Measurements from ENCODE around the gene FXYD6. TPM values are rescaled to one million over a fixed set of nuclear protein-coding genes. Genes with fewer than 3 reads are reported as not detected.
"Not testable (repeated sequence)": the region's sequence is repeated elsewhere in the genome, so short reads cannot be mapped to it uniquely, and the experiment has no call there.

FXYD6 gene
- 0.54 TPM for total RNA-seq (2021; ENCODE audit: unreplicated experiment)
- 0.16 TPM for polyA plus RNA-seq (2012; ENCODE audit: insufficient read length)
- percentile 14 among the genes with signal in this experiment for Bru-seq, nascent RNA
- BruChase-seq, experiment 1, labeled RNA remaining after a 2-hour chase, result percentile 19 among the genes with signal in this experiment
- percentile 17 among the genes with signal in this experiment for BruChase-seq, experiment 2, labeled RNA remaining after a 6-hour chase
- long read RNA-seq, partial matches to known transcripts, result 1 of 3 reads
- long read RNA-seq, other reads (novel, unspliced or antisense), result 1 of 3 reads

GRCh38 chr11:117876341-117877119, at the start of gene FXYD6:
TSS of gene FXYD6 (minus strand) at chr11:117876658. CDS start at chr11:117842776, 33,882 bp downstream.
- peaks cover 69% of the 10 kb centered on the region for H3K27me3 ChIP-seq (ENCODE audit: control insufficient read depth, insufficient read depth, low read length)
- intact Hi-C loops (cut with micrococcal nuclease; ENCODE audit: unreplicated experiment), result no loop called here
- ChIA-PET POLR2A (no interaction called here), CTCF (interaction anchor here (0.6 to 1.3 kb wide), 4 partner anchors 12 to 145 kb away, joined by 3 to 5 read pairs (median 3); no protein-coding TSS in a partner anchor)
- TF ChIP-seq SIN3A (IDR thresholded peaks at IDR 0.05; ENCODE audit: borderline replicate concordance, insufficient read depth, low read depth, low read length) (no peak), CTCF (IDR thresholded peaks at IDR 0.05) (no peak), POLR2AphosphoS5 (IDR thresholded peaks at IDR 0.05; ENCODE audit: low read depth, low read length) (no peak), REST (IDR thresholded peaks at IDR 0.05; ENCODE audit: insufficient read depth in 1 of 2, low read depth in 2 of 2, low read length in 1 of 2) (no peak), TCF7L2 (IDR thresholded peaks at IDR 0.05; ENCODE audit: low read depth, low read length) (no peak)
- peaks cover 12% of the 10 kb centered on the region; the same call in 1 of the 2 replicates for H3K4me1 ChIP-seq (ENCODE audit: control insufficient read depth, insufficient read depth, low read length)
- no TSS peak for BruUV-seq (replicated peaks)
- ATAC-seq, result peak; percentile 32
- peak within 1 kb of the TSS; percentile 29 to 37 for H3K4me3 ChIP-seq (ENCODE audit: low read depth in 2 of 2, low read length in 2 of 2)
- no peak for DNase-seq (ENCODE audit: low read depth, low spot score)
- H3K9me3 ChIP-seq (ENCODE audit: control insufficient read depth, insufficient read depth, low read depth, low read length), result no peaks in the 10 kb centered on the region
- H3K27ac ChIP-seq (ENCODE audit: low read length), result no peak within 1 kb of the TSS
- in situ Hi-C loops (cut with HindIII; ENCODE audit: low pct_unique_long_range_greater_than_20kb, low sequenced_read_pairs), result no loop called here
- no peaks in the 10 kb centered on the region for H3K36me3 ChIP-seq (ENCODE audit: control insufficient read depth, insufficient read depth, low read length)

- H3K36me3 ChIP-seq (ENCODE audit: control insufficient read depth, insufficient read depth, low read length); H3K27ac ChIP-seq (ENCODE audit: low read length); ATAC-seq; CTCF ChIA-PET; BruUV-seq (replicated peaks); H3K9me3 ChIP-seq (ENCODE audit: control insufficient read depth, insufficient read depth, low read depth, low read length); POLR2A ChIA-PET; DNase-seq (ENCODE audit: low read depth, low spot score); in situ Hi-C loops (cut with HindIII; ENCODE audit: low pct_unique_long_range_greater_than_20kb, low sequenced_read_pairs); intact Hi-C loops (cut with micrococcal nuclease; ENCODE audit: unreplicated experiment); H3K4me1 ChIP-seq (ENCODE audit: control insufficient read depth, insufficient read depth, low read length); H3K4me3 ChIP-seq (ENCODE audit: low read depth in 2 of 2, low read length in 2 of 2): not testable (repeated sequence)
- peaks cover 21% of the 10 kb centered on the region for H3K27me3 ChIP-seq (ENCODE audit: control insufficient read depth, insufficient read depth, low read length)
Measured at GRCh38 chr11:117926166-117926565, 49.7 kb upstream of the FXYD6 start.

All from Panc1 (cell line).